SK-N-SH (cell line): ENCODE data around the gene FGFBP2. TPM values are rescaled to one million over a fixed set of nuclear protein-coding genes. Genes with fewer than 3 reads are reported as not detected.

Source experiments
- CTCF ChIA-PET: fragments of 300-600, 350-600 bp; formaldehyde crosslinking; extraction: SDS; loops from one replicate; lab custom pipeline; 2021; lab: Yijun Ruan, JAX
- POLR2A ChIA-PET: fragments of 350-600 bp; sonication (Branson Sonifier 250); formaldehyde crosslinking; extraction: SDS; loops from one replicate; lab custom pipeline; 2020; ENCODE audit warnings: antibody characterized with exemption, inconsistent platforms; lab: Yijun Ruan, JAX
- DNase-seq: peaks from one replicate; pipeline ENCODE4 v3.0.0; 2012
- H2AFZ ChIP-seq: fragments of 200-600 bp; sonication (generic); 2 replicates; pipeline ENCODE4 v1.8.1; 2016; ENCODE audit warnings: antibody characterized with exemption, mild to moderate bottlenecking, low read depth
- H3F3A ChIP-seq: fragments of 200-600 bp; sonication (generic); replicated peaks from 2 replicates; pipeline ENCODE3; 2016; ENCODE audit warnings: antibody characterized with exemption, mild to moderate bottlenecking; ENCODE audit not compliant: insufficient read depth
- H3K27ac ChIP-seq, 2 experiments: fragments of 200-500 bp in 1 of 2; fragments of 200-600 bp in 1 of 2; sonication (Bioruptor generic) in 1 of 2; sonication (generic), shearing (Covaris generic) in 1 of 2; 2 replicates each; pipeline versions ENCODE4 v1.5.1 to v1.6.1; 2014 to 2016; ENCODE audit warnings: low read depth in 2 of 2, inconsistent platforms in 1 of 2, low read length in 1 of 2, mild to moderate bottlenecking in 1 of 2, mixed read lengths in 1 of 2
- H3K27me3 ChIP-seq: fragments of 200-600 bp; sonication (generic), shearing (Covaris generic); 2 replicates; pipeline ENCODE4 v1.6.1; 2016; ENCODE audit warnings: mixed run types; ENCODE audit not compliant: insufficient read depth
- H3K36me3 ChIP-seq, 2 experiments: fragments of 200-500 bp in 1 of 2; fragments of 200-600 bp in 1 of 2; sonication (Bioruptor generic) in 1 of 2; sonication (generic) in 1 of 2; replicated peaks in 1 of 2; 2 replicates each; pipeline versions ENCODE3 to v1.5.1; 2014 to 2016; ENCODE audit warnings: low read length in 1 of 2, mild to moderate bottlenecking in 1 of 2; ENCODE audit not compliant: insufficient read depth in 2 of 2, control insufficient read depth in 1 of 2
- H3K4me1 ChIP-seq, 2 experiments: fragments of 200-500 bp in 1 of 2; fragments of 200-600 bp in 1 of 2; sonication (Bioruptor generic) in 1 of 2; sonication (generic), shearing (Covaris generic) in 1 of 2; 2 replicates each; pipeline versions ENCODE4 v1.5.1 to v1.6.1; 2014 to 2016; ENCODE audit warnings: low read depth in 1 of 2, low read length in 1 of 2, mixed run types in 1 of 2; ENCODE audit not compliant: insufficient read depth in 2 of 2, control insufficient read depth in 1 of 2
- H3K4me2 ChIP-seq: fragments of 200-600 bp; sonication (generic), shearing (Covaris generic); 2 replicates; pipeline ENCODE4 v1.6.1; 2017; ENCODE audit warnings: mixed run types
- H3K4me3 ChIP-seq, 2 experiments: fragments of 200-500 bp in 1 of 2; fragments of 200-600 bp in 1 of 2; sonication (Bioruptor generic) in 1 of 2; sonication (generic), shearing (Covaris generic) in 1 of 2; 2 replicates each; pipeline versions ENCODE4 v1.5.1 to v1.8.1; 2014 to 2016; ENCODE audit warnings: low read depth in 2 of 2, inconsistent platforms in 1 of 2, low read length in 1 of 2, mild to moderate bottlenecking in 1 of 2, mixed read lengths in 1 of 2, moderate library complexity in 1 of 2
- H3K79me2 ChIP-seq: fragments of 200-600 bp; sonication (generic); 2 replicates; pipeline ENCODE4 v1.8.1; 2017; ENCODE audit warnings: mild to moderate bottlenecking; ENCODE audit not compliant: insufficient read depth
- H3K9ac ChIP-seq: fragments of 200-600 bp; sonication (generic); 2 replicates; pipeline ENCODE4 v1.6.1; 2017; ENCODE audit warnings: mixed run types
- H3K9me2 ChIP-seq: fragments of 200-600 bp; sonication (generic); 2 replicates; pipeline ENCODE4 v1.6.1; 2017; ENCODE audit warnings: mixed run types
- H3K9me3 ChIP-seq: fragments of 200-600 bp; sonication (generic); 2 replicates; pipeline ENCODE4 v1.6.1; 2017; ENCODE audit warnings: mixed run types, mild to moderate bottlenecking, moderate library complexity
- H4K20me1 ChIP-seq: fragments of 200-600 bp; sonication (generic); 2 replicates; pipeline ENCODE4 v1.6.1; 2017; ENCODE audit warnings: mild to moderate bottlenecking, mixed run types; ENCODE audit not compliant: insufficient read depth
- EZH2phosphoT487 ChIP-seq: fragments of 200-600 bp; sonication (generic); IDR thresholded peaks from 2 replicates; pipeline ENCODE4 v1.6.1; 2017; ENCODE audit warnings: low read depth, mixed run types, mild to moderate bottlenecking, antibody characterized with exemption, moderate library complexity, borderline replicate concordance
- FOSL2 ChIP-seq: IDR thresholded peaks from 2 replicates; pipeline ENCODE4 v1.4.0; 2012; ENCODE audit warnings: low read depth, mild to moderate bottlenecking, moderate library complexity, borderline replicate concordance
- GABPA ChIP-seq: IDR thresholded peaks from 2 replicates; pipeline ENCODE4 v1.4.0; 2012; ENCODE audit warnings: low read depth, mild to moderate bottlenecking
- GATA2 ChIP-seq: sonication (generic); formaldehyde crosslinking; IDR thresholded peaks from 2 replicates; pipeline ENCODE4 v1.5.0; 2020; ENCODE audit warnings: mild to moderate bottlenecking, missing genetic modification reagents
- JUND ChIP-seq: IDR thresholded peaks from 2 replicates; pipeline ENCODE4 v1.4.0; 2012
- MXI1 ChIP-seq: IDR thresholded peaks from 2 replicates; pipeline ENCODE4 v1.6.1; 2012; ENCODE audit warnings: mild to moderate bottlenecking, low read depth, low read length, improper control_type of control experiment
- NFIC ChIP-seq: IDR thresholded peaks from 2 replicates; pipeline ENCODE4 v1.4.0; 2012; ENCODE audit warnings: borderline replicate concordance
- NRF1 ChIP-seq: IDR thresholded peaks from 2 replicates; pipeline ENCODE4 v1.6.1; 2012; ENCODE audit warnings: low read depth, mild to moderate bottlenecking, low read length
- POLR2AphosphoS5 ChIP-seq: IDR thresholded peaks from 2 replicates; pipeline ENCODE4 v1.6.1; 2012; ENCODE audit warnings: low read depth, low read length
- RAD21 ChIP-seq: IDR thresholded peaks from 2 replicates; pipeline ENCODE4 v1.6.1; 2012; ENCODE audit warnings: mild to moderate bottlenecking, low read length
- RCOR1 ChIP-seq: fragments of 150-350 bp; IDR thresholded peaks from 2 replicates; pipeline ENCODE4 v1.6.1; 2017; ENCODE audit warnings: antibody characterized with exemption, low read length
- RXRA ChIP-seq: IDR thresholded peaks from 2 replicates; pipeline ENCODE4 v1.4.0; 2012; ENCODE audit warnings: low read depth, mild to moderate bottlenecking, borderline replicate concordance
- SIN3A ChIP-seq: IDR thresholded peaks from 2 replicates; pipeline ENCODE4 v1.6.1; 2012; ENCODE audit warnings: low read depth, mild to moderate bottlenecking, low read length, moderate library complexity, borderline replicate concordance
- SMC3 ChIP-seq: IDR thresholded peaks from 2 replicates; pipeline ENCODE4 v1.6.1; 2012; ENCODE audit warnings: low read depth, low read length, improper control_type of control experiment
- TAF1 ChIP-seq: IDR thresholded peaks from 2 replicates; pipeline ENCODE4 v1.6.1; 2012; ENCODE audit warnings: low read depth, mild to moderate bottlenecking, low read length, moderate library complexity, borderline replicate concordance
- TCF12 ChIP-seq: IDR thresholded peaks from 2 replicates; pipeline ENCODE4 v1.4.0; 2012
- WGBS: methylation state at CpG from one replicate; pipeline ENCODE4 v1.1.6; 2017; ENCODE audit warnings: low lambda C conversion rate; 5-methylcytosine and 5-hydroxymethylcytosine counted together
- polyA plus RNA-seq, 3 experiments: library from polyadenylated mRNA; depleted of rRNA; stranded (reverse); fragments of >200 nt; gene quantifications; 2 replicates each; pipeline ENCODE4 v1.2.3, GENCODE V29; 2012
- TF ChIP-seq, protein P1 (sequence below): fragments of 200-600 bp; sonication (generic); IDR thresholded peaks from 2 replicates; pipeline ENCODE4 v1.6.1; 2017; ENCODE audit warnings: antibody characterized with exemption, mild to moderate bottlenecking, moderate library complexity
- TF ChIP-seq, protein P2 (sequence below): IDR thresholded peaks from 2 replicates; pipeline ENCODE4 v1.4.0; 2012; ENCODE audit warnings: low read depth
- TF ChIP-seq, protein P3 (sequence below): IDR thresholded peaks from 2 replicates; pipeline ENCODE4; 2012
- TF ChIP-seq, protein P4 (sequence below): fragments of 150-350 bp; IDR thresholded peaks from 2 replicates; pipeline ENCODE4 v1.6.1; 2017; ENCODE audit warnings: antibody characterized with exemption, low read length, low read depth, borderline replicate concordance

Gene FGFBP2
- polyA plus RNA-seq, 1 of the 3 experiments (the other 2 are of a cell fraction): 0.62 TPM

DNA sequence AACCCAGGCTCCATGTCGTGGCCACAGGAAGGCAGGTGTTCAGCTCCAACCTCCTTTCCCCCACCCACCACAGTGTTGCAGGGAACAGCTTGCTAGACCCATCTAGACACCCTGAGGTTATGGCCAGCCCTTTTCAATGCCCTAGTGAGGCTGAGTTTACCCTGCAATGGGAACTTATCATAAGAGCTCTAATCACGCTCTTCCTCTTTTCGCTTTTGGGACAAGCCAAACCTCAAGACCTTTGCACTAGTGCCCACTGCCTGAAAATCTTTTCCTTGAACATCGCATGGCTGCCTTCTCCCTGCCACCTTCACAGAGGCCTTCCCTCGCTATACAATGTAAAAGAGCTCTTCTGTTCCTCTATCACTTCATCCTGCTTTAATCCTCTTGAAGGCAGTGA lies 2.4 kb upstream of the FGFBP2 start:
- Histone ChIP-seq H3K9me2 (no peaks in the 10 kb centered on the region), H3K4me1 (peaks cover 0 to 9% of the 10 kb centered on the region in 2 experiments; a peak in 1 of 4 replicates), H3K36me3 (no peaks in the 10 kb centered on the region), H3K79me2 (no peaks in the 10 kb centered on the region), H3K27me3 (no peaks in the 10 kb centered on the region), H2AFZ (no peak overlapping the region), H3F3A (no peaks in the 10 kb centered on the region), H3K4me2 (no peak overlapping the region), H3K9ac (no peak overlapping the region), H4K20me1 (no peaks in the 10 kb centered on the region), H3K4me3 (no peak overlapping the region), H3K9me3 (no peaks in the 10 kb centered on the region), H3K27ac (no peak overlapping the region)
- ChIA-PET CTCF (interaction anchor here (0.9 to 5.4 kb wide), 6 partner anchors 10 to 160 kb away, joined by 3 to 39 read pairs (median 6); no protein-coding TSS in a partner anchor), POLR2A (no interaction called here)
- no peak for DNase-seq
- TF ChIP-seq, protein P1, sequence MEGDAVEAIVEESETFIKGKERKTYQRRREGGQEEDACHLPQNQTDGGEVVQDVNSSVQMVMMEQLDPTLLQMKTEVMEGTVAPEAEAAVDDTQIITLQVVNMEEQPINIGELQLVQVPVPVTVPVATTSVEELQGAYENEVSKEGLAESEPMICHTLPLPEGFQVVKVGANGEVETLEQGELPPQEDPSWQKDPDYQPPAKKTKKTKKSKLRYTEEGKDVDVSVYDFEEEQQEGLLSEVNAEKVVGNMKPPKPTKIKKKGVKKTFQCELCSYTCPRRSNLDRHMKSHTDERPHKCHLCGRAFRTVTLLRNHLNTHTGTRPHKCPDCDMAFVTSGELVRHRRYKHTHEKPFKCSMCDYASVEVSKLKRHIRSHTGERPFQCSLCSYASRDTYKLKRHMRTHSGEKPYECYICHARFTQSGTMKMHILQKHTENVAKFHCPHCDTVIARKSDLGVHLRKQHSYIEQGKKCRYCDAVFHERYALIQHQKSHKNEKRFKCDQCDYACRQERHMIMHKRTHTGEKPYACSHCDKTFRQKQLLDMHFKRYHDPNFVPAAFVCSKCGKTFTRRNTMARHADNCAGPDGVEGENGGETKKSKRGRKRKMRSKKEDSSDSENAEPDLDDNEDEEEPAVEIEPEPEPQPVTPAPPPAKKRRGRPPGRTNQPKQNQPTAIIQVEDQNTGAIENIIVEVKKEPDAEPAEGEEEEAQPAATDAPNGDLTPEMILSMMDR: no peak
- TF ChIP-seq RXRA (no peak), TCF12 (no peak), NFIC (no peak), EZH2phosphoT487 (no peak), JUND (no peak)
- TF ChIP-seq, protein P2, sequence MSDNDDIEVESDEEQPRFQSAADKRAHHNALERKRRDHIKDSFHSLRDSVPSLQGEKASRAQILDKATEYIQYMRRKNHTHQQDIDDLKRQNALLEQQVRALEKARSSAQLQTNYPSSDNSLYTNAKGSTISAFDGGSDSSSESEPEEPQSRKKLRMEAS: no peak
- TF ChIP-seq, protein P3, sequence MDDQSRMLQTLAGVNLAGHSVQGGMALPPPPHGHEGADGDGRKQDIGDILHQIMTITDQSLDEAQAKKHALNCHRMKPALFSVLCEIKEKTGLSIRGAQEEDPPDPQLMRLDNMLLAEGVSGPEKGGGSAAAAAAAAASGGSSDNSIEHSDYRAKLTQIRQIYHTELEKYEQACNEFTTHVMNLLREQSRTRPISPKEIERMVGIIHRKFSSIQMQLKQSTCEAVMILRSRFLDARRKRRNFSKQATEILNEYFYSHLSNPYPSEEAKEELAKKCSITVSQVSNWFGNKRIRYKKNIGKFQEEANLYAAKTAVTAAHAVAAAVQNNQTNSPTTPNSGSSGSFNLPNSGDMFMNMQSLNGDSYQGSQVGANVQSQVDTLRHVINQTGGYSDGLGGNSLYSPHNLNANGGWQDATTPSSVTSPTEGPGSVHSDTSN: no peak
- 60% methylated on average over 5 of the region's 5 CpGs for WGBS

DNA sequence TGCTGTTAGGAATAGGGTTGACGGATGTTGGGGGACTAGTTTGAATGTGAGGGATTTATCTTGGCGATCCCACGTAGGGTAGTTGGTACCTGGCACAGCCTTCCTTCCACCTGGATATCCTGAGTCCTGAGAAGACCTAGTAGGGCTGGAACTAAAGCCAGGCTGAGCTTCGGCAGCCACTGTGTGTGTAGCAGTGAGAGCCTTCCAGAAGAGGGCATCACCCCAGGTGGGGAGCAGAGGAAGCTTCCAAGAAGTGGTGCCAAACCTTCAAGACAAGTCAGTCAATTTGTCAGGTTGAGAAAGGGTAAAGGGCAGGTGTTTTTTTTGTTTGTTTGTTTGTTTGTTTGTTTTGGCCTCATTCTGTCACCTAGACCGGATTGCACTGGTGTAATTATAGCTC lies 1.2 kb upstream of the FGFBP2 start:
- H3K79me2 ChIP-seq: no peaks in the 10 kb centered on the region
- H3K9me2 ChIP-seq: no peaks in the 10 kb centered on the region
- no peaks in the 10 kb centered on the region for H4K20me1 ChIP-seq
- no peak overlapping the region for H3K4me2 ChIP-seq
- H2AFZ ChIP-seq: no peak overlapping the region
- TF ChIP-seq MXI1 (no peak), GATA2 (CRISPR knock-in tag) (no peak), SMC3 (no peak), RCOR1 (no peak), TAF1 (no peak), GABPA (no peak), RAD21 (no peak), RXRA (no peak), NRF1 (no peak), FOSL2 (no peak), POLR2AphosphoS5 (no peak), SIN3A (no peak), EZH2phosphoT487 (no peak), TCF12 (no peak)
- TF ChIP-seq, protein P2: no peak
- TF ChIP-seq, protein P4, sequence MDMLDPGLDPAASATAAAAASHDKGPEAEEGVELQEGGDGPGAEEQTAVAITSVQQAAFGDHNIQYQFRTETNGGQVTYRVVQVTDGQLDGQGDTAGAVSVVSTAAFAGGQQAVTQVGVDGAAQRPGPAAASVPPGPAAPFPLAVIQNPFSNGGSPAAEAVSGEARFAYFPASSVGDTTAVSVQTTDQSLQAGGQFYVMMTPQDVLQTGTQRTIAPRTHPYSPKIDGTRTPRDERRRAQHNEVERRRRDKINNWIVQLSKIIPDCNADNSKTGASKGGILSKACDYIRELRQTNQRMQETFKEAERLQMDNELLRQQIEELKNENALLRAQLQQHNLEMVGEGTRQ: no peak
- CTCF ChIA-PET: interaction anchor here (0.8 to 5.4 kb wide), 7 partner anchors 8 to 300 kb away, joined by 3 to 60 read pairs (median 12); no protein-coding TSS in a partner anchor
- no peaks in the 10 kb centered on the region for H3F3A ChIP-seq
- DNase-seq: no peak
- POLR2A ChIA-PET: no interaction called here
- whole genome bisulfite sequencing: 60% methylated on average over 5 of the region's 5 CpGs
- H3K4me1 ChIP-seq: peaks cover 0 to 9% of the 10 kb centered on the region in 2 experiments; a peak in 1 of 4 replicates
- H3K9me3 ChIP-seq: no peaks in the 10 kb centered on the region
- no peak overlapping the region for H3K27ac ChIP-seq
- no peaks in the 10 kb centered on the region for H3K36me3 ChIP-seq
- H3K4me3 ChIP-seq: no peak overlapping the region
- H3K9ac ChIP-seq: no peak overlapping the region
- H3K27me3 ChIP-seq: no peaks in the 10 kb centered on the region
